GM12878 (cell line): Measurements from ENCODE around the gene TJP1. TPM values are rescaled to one million over a fixed set of nuclear protein-coding genes. Genes with fewer than 3 reads are reported as not detected.

ENCODE experiments used
- ATAC-seq: fragments of 200-7000 bp; cut with Tn5 transposase; 3 replicates; pipeline ENCODE4 v1.9.1; 2020; ENCODE audit warnings: mild to moderate bottlenecking, moderate library complexity
- BruUV-seq: library from RNA; stranded (reverse); fragments of 400-500 nt; replicated peaks from 2 replicates; lab custom pipeline; 2021; lab: Mats Ljungman, UMichigan
- CTCF ChIA-PET: fragments of 300-600 bp; sonication (Branson Sonifier 250); formaldehyde crosslinking; extraction: SDS; loops from one replicate; lab custom pipeline; 2021; ENCODE audit warnings: inconsistent platforms; lab: Yijun Ruan, JAX
- POLR2A ChIA-PET: fragments of 350-600 bp; formaldehyde crosslinking; extraction: SDS; loops from one replicate; lab custom pipeline; 2021; ENCODE audit warnings: inconsistent platforms; lab: Charles Lee
- RAD21 ChIA-PET: fragments of 300-600 bp; sonication (Branson Sonifier 250); formaldehyde crosslinking; loops from one replicate; lab custom pipeline; 2023; ENCODE audit warnings: antibody characterized with exemption; ENCODE audit not compliant: unreplicated experiment; lab: Charles Lee
- SMC1A ChIA-PET: fragments of 300-600 bp; sonication (Branson Sonifier 250); formaldehyde crosslinking; loops from one replicate; lab custom pipeline; 2023; ENCODE audit not compliant: unreplicated experiment, uncharacterized antibody; lab: Charles Lee
- DNase-seq: peaks from one replicate; pipeline ENCODE4 v3.0.0-alpha.2; 2011; ENCODE audit warnings: low read depth, low spot score
- FAIRE-seq: peaks from 3 replicates; lab custom pipeline; 2011; peaks lifted over from hg19 to GRCh38; lab: Jason Lieb, UNC
- H2AFZ ChIP-seq: 2 replicates; pipeline ENCODE4 v1.6.0; 2011; ENCODE audit warnings: low read depth, low read length, control low read depth; ENCODE audit not compliant: control insufficient read depth
- H3K27ac ChIP-seq: 2 replicates; pipeline ENCODE4 v1.5.1; 2011; ENCODE audit warnings: control low read depth; ENCODE audit not compliant: control insufficient read depth, insufficient read depth
- H3K27me3 ChIP-seq, 2 experiments: replicated peaks in 1 of 2; 2 replicates each; pipeline versions ENCODE4 v1.6.0 to v1.6.1; 2011; ENCODE audit warnings: low read length in 1 of 2; ENCODE audit not compliant: control insufficient read depth in 2 of 2, insufficient read depth in 2 of 2
- H3K36me3 ChIP-seq, 2 experiments: 2 replicates each; pipeline ENCODE4 v1.5.1; 2011; ENCODE audit warnings: low read length in 1 of 2; ENCODE audit not compliant: control insufficient read depth in 2 of 2, insufficient read depth in 2 of 2
- H3K4me1 ChIP-seq: 2 replicates; pipeline ENCODE4 v1.6.1; 2011; ENCODE audit warnings: mild to moderate bottlenecking, low read length, moderate library complexity, mixed read lengths; ENCODE audit not compliant: control insufficient read depth, insufficient read depth
- H3K4me2 ChIP-seq: 2 replicates; pipeline ENCODE4 v1.6.0; 2011; ENCODE audit warnings: control low read depth; ENCODE audit not compliant: control insufficient read depth, insufficient read depth
- H3K4me3 ChIP-seq: fragments of 200-600 bp; sonication (generic); 2 replicates; pipeline ENCODE4 v1.5.1; 2016
- H3K79me2 ChIP-seq: 2 replicates; pipeline ENCODE4 v1.6.0; 2011; ENCODE audit warnings: low read length; ENCODE audit not compliant: control insufficient read depth, insufficient read depth
- H3K9ac ChIP-seq: 2 replicates; pipeline ENCODE4 v1.8.0; 2011; ENCODE audit warnings: low read length, control low read depth, mixed read lengths; ENCODE audit not compliant: control insufficient read depth, insufficient read depth
- H3K9me3 ChIP-seq: replicated peaks from 3 replicates; pipeline ENCODE4 v1.5.1; 2011; ENCODE audit warnings: mild to moderate bottlenecking, low read length; ENCODE audit not compliant: control insufficient read depth, insufficient read depth
- H4K20me1 ChIP-seq: 2 replicates; pipeline ENCODE4 v1.6.0; 2011; ENCODE audit not compliant: control insufficient read depth, insufficient read depth
- LARP7 ChIP-seq: fragments of 450-650 bp; IDR thresholded peaks from 2 replicates; pipeline ENCODE4 v1.6.1; 2017; ENCODE audit warnings: mild to moderate bottlenecking
- MXI1 ChIP-seq: fragments of 150-350 bp; IDR thresholded peaks from 2 replicates; pipeline ENCODE4 v1.6.1; 2011; ENCODE audit warnings: low read depth, mild to moderate bottlenecking, inconsistent platforms, low read length, improper control_type of control experiment
- RAD51 ChIP-seq: fragments of 450-650 bp; IDR thresholded peaks from 2 replicates; pipeline ENCODE4 v1.6.1; 2016; ENCODE audit warnings: moderate library complexity, mild to moderate bottlenecking, inconsistent platforms
- SMARCA5 ChIP-seq: fragments of 450-650 bp; IDR thresholded peaks from 2 replicates; pipeline ENCODE4 v1.6.1; 2017; ENCODE audit warnings: mild to moderate bottlenecking
- WGBS: methylation state at CpG from one replicate; pipeline ENCODE4 v1.1.6; 2016; ENCODE audit warnings: low lambda C conversion rate; ENCODE audit not compliant: insufficient replicate concordance, insufficient coverage; ENCODE audit errors: missing lambda C conversion rate; 5-methylcytosine and 5-hydroxymethylcytosine counted together
- in situ Hi-C: fragments of 300-500 bp; cut with MboI; formaldehyde crosslinking; loops from 9 replicates; pipeline ENCODE4 v1.14.3; 2018; ENCODE audit warnings: mixed read lengths
- intact Hi-C: fragments of 100-400 bp; cut with micrococcal nuclease; formaldehyde crosslinking; loops from one replicate; pipeline ENCODE4 v1.14.2; 2022; ENCODE audit not compliant: unreplicated experiment
- polyA plus RNA-seq, 11 experiments: library from polyadenylated mRNA; depleted of rRNA in 4 of 11; unstranded in 6 of 11; stranded (reverse) in 5 of 11; fragments of >200 nt; fragmentation: Nextera tagmentation in 4 of 11; fragmentation: Illumina TruSeq in 1 of 11; extraction: Ambion mirVana in 4 of 11; extraction: Trizol in 1 of 11; gene quantifications; 1 replicate in 1 of 11; 2 replicates in 10 of 11; pipeline versions ENCODE4 v1.2.1 to v1.2.3, GENCODE V29; 2011 to 2016; ENCODE audit warnings: inconsistent platforms in 2 of 11, missing spikeins in 2 of 11, low read depth in 1 of 11
- total RNA-seq, 4 experiments: library from RNA; depleted of rRNA in 3 of 4; stranded (reverse); fragments of >200 nt in 3 of 4; fragmentation: Illumina TruSeq in 1 of 4; extraction: Trizol in 1 of 4; gene quantifications; 2 replicates each; pipeline versions ENCODE4 v1.2.1 to v1.2.3, GENCODE V29; 2013 to 2021
- TF ChIP-seq, protein P1 (sequence below): fragments of 450-650 bp; formaldehyde crosslinking; IDR thresholded peaks from 2 replicates; pipeline ENCODE4 v1.4.0; 2020; ENCODE audit warnings: mild to moderate bottlenecking, moderate library complexity

TJP1 gene
- total and polyA plus RNA-seq, 10 of the 15 experiments (the other 5 are each of a cell fraction or from before 2014, with no cell fraction given): 0.01 to 0.49 (median 0.08) TPM; not detected in 7

DNA sequence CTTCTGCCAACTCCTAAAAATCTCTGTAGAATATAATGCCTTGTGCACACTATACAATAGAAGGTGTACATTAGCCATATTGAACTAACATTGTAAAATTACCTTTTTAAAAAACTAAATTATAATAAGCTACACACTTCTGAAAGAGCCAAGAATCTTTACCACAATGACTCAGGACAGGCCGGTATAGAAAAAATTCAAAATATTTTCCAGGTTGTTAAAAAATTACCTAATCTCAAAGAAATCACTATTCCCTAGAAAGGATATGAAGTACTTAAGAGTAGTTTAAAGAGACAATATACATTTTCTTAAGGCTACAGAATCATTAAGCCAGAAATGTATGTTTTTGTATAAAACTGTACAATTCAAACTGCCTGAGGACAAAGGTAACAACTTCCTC is 48.5 kb downstream of the TJP1 start:
- no peak overlapping the region for H3K4me2 ChIP-seq
- ATAC-seq (no peak), FAIRE-seq (peak; percentile 31), DNase-seq (no peak)
- no peak overlapping the region for H3K9ac ChIP-seq
- 44% methylated on average over 1 of the region's 1 CpG for WGBS
- ChIA-PET POLR2A (no interaction called here), SMC1A (no interaction called here), RAD21 (no interaction called here)
- H4K20me1 ChIP-seq: no peaks in the 10 kb centered on the region
- H3K36me3 ChIP-seq: no peaks in the 10 kb centered on the region
- in situ Hi-C loops (no loop called here), intact Hi-C loops (no loop called here)
- H3K9me3 ChIP-seq: no peaks in the 10 kb centered on the region
- H2AFZ ChIP-seq: no peak overlapping the region
- no peaks in the 10 kb centered on the region for H3K27me3 ChIP-seq
- no peaks in the 10 kb centered on the region for H3K79me2 ChIP-seq
- H3K4me3 ChIP-seq: no peak overlapping the region
- H3K27ac ChIP-seq: no peak overlapping the region
- no peak for TF ChIP-seq MXI1
- TF ChIP-seq LARP7: no peak
- no peak for TF ChIP-seq SMARCA5
- TF ChIP-seq, protein P1, sequence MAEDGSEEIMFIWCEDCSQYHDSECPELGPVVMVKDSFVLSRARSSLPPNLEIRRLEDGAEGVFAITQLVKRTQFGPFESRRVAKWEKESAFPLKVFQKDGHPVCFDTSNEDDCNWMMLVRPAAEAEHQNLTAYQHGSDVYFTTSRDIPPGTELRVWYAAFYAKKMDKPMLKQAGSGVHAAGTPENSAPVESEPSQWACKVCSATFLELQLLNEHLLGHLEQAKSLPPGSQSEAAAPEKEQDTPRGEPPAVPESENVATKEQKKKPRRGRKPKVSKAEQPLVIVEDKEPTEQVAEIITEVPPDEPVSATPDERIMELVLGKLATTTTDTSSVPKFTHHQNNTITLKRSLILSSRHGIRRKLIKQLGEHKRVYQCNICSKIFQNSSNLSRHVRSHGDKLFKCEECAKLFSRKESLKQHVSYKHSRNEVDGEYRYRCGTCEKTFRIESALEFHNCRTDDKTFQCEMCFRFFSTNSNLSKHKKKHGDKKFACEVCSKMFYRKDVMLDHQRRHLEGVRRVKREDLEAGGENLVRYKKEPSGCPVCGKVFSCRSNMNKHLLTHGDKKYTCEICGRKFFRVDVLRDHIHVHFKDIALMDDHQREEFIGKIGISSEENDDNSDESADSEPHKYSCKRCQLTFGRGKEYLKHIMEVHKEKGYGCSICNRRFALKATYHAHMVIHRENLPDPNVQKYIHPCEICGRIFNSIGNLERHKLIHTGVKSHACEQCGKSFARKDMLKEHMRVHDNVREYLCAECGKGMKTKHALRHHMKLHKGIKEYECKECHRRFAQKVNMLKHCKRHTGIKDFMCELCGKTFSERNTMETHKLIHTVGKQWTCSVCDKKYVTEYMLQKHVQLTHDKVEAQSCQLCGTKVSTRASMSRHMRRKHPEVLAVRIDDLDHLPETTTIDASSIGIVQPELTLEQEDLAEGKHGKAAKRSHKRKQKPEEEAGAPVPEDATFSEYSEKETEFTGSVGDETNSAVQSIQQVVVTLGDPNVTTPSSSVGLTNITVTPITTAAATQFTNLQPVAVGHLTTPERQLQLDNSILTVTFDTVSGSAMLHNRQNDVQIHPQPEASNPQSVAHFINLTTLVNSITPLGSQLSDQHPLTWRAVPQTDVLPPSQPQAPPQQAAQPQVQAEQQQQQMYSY (CRISPR knock-in tag): no peak
- no peak for TF ChIP-seq RAD51
- TF ChIP-seq, all 136 proteins: peak for 0
- no peaks in the 10 kb centered on the region for H3K4me1 ChIP-seq
- BruUV-seq: no TSS peak
- CTCF ChIA-PET: no interaction called here
